ENCODE data around the gene FAR2.

Gene FAR2

GRCh38 chr12:29204521-29204920, 55.4 kb downstream of the FAR2 start:
- no peak for DNase-seq (ENCODE audit: low spot score)

GRCh38 chr12:29207120-29207519, 58.0 kb downstream of the FAR2 start:
- no peak for DNase-seq (ENCODE audit: low spot score)

- DNase-seq (ENCODE audit: low spot score) = no peak
Measured at GRCh38 chr12:29208060-29208459, 59.0 kb downstream of the FAR2 start.

- no peak for DNase-seq (ENCODE audit: low spot score)
Measured at GRCh38 chr12:29208936-29209701, 60.0 kb downstream of the FAR2 start.

- no peak for DNase-seq (ENCODE audit: low spot score)
Measured at GRCh38 chr12:29211696-29212095, 62.6 kb downstream of the FAR2 start.

- no peak for DNase-seq (ENCODE audit: low spot score)
Measured at GRCh38 chr12:29212682-29213403, 63.8 kb downstream of the FAR2 start.

GRCh38 chr12:29216266-29216665, 67.2 kb downstream of the FAR2 start:
- DNase-seq (ENCODE audit: low spot score) = no peak

GRCh38 chr12:29216797-29217575, 67.9 kb downstream of the FAR2 start:
- no peak for DNase-seq (ENCODE audit: low spot score)

- no peak for DNase-seq (ENCODE audit: low spot score)
Measured at GRCh38 chr12:29220632-29221336, 71.7 kb downstream of the FAR2 start.

- DNase-seq (ENCODE audit: low spot score) = no peak
Measured at GRCh38 chr12:29222200-29222599, 73.1 kb downstream of the FAR2 start.

GRCh38 chr12:29223426-29223825, 74.3 kb downstream of the FAR2 start:
- DNase-seq (ENCODE audit: low spot score) = no peak

GRCh38 chr12:29223956-29224543, 75.0 kb downstream of the FAR2 start:
- DNase-seq (ENCODE audit: low spot score) = no peak

- DNase-seq (ENCODE audit: low spot score) = no peak
Measured at GRCh38 chr12:29224572-29224971, 75.5 kb downstream of the FAR2 start.

GRCh38 chr12:29225834-29226233, 76.8 kb downstream of the FAR2 start:
- no peak for DNase-seq (ENCODE audit: low spot score)

GRCh38 chr12:29226616-29227015, 77.5 kb downstream of the FAR2 start:
- DNase-seq (ENCODE audit: low spot score) = no peak

- DNase-seq (ENCODE audit: low spot score) = no peak
Measured at GRCh38 chr12:29228474-29229157, 79.5 kb downstream of the FAR2 start.

GRCh38 chr12:29229158-29229505, 80.1 kb downstream of the FAR2 start:
- DNase-seq (ENCODE audit: low spot score) = no peak

- no peak for DNase-seq (ENCODE audit: low spot score)
Measured at GRCh38 chr12:29229937-29230336, 80.9 kb downstream of the FAR2 start.

- DNase-seq (ENCODE audit: low spot score) = no peak
Measured at GRCh38 chr12:29230800-29231560, 81.9 kb downstream of the FAR2 start.

- no peak for DNase-seq (ENCODE audit: low spot score)
Measured at GRCh38 chr12:29232086-29232485, 83.0 kb downstream of the FAR2 start.

- DNase-seq (ENCODE audit: low spot score) = no peak
Measured at GRCh38 chr12:29234552-29234951, 85.5 kb downstream of the FAR2 start.

Data from germinal center (tissue), 1 donor.